ENCODE measurements around the gene POGZ.

- no peak for TF ChIP-seq ZFP3 (CRISPR knock-in tag; IDR thresholded peaks at IDR 0.05)
- no peak for TF ChIP-seq PATZ1 (CRISPR knock-in tag; IDR thresholded peaks at IDR 0.05; ENCODE audit: borderline replicate concordance)
- no peak for TF ChIP-seq SNAI2 (CRISPR knock-in tag; IDR thresholded peaks at IDR 0.05)
- TF ChIP-seq TSHZ2 (CRISPR knock-in tag; IDR thresholded peaks at IDR 0.05): no peak
- no peak for TF ChIP-seq ISL1 (CRISPR knock-in tag; IDR thresholded peaks at IDR 0.05)
- TF ChIP-seq CSDC2 (CRISPR knock-in tag; IDR thresholded peaks at IDR 0.05): no peak
- no peak for TF ChIP-seq ZNF8 (CRISPR knock-in tag; IDR thresholded peaks at IDR 0.05)
- no peak for TF ChIP-seq TCF4 (CRISPR knock-in tag; IDR thresholded peaks at IDR 0.05; ENCODE audit: borderline replicate concordance)
- TF ChIP-seq CREB5 (CRISPR knock-in tag; IDR thresholded peaks at IDR 0.05; ENCODE audit: low read depth): no peak
- TF ChIP-seq PPARA (CRISPR knock-in tag; IDR thresholded peaks at IDR 0.05; ENCODE audit: borderline replicate concordance): no peak
- no peak for TF ChIP-seq ARNTL (CRISPR knock-in tag; IDR thresholded peaks at IDR 0.05; ENCODE audit: borderline replicate concordance, low read depth)
Measured at GRCh38 chr1:151461694-151462093, 2.4 kb upstream of the POGZ start.

Data from SK-N-SH treated with all-trans-retinoic acid at 6 μM for 48 hours (cell line).